ENCODE results near the gene OR6B3. TPM values are rescaled to one million over a fixed set of nuclear protein-coding genes. Genes with fewer than 3 reads are reported as not detected.

The OR6B3 gene
- total RNA-seq, 1 experiment from 2014 or later: not detected

GRCh38 chr2:240051697-240052096, 1.6 kb downstream of the OR6B3 start:
- no TSS peak for BruUV-seq (replicated peaks)
- no peaks in the 10 kb centered on the region for H3K4me1 ChIP-seq (ENCODE audit: insufficient read depth, low read length)
- no peak overlapping the region for H3K4me2 ChIP-seq (ENCODE audit: low read length)
- no peaks in the 10 kb centered on the region for H3K36me3 ChIP-seq (ENCODE audit: low read depth, low read length)
- peaks cover 99% of the 10 kb centered on the region for H3K27me3 ChIP-seq (ENCODE audit: low read length)
- TF ChIP-seq CTCF (conservative IDR thresholded peaks at IDR 0.05; ENCODE audit: low read depth, low read length): no peak
- TF ChIP-seq EZH2 (IDR thresholded peaks at IDR 0.05; ENCODE audit: low read length, unreplicated experiment): no peak
- no peak for TF ChIP-seq EZH2phosphoT487 (IDR thresholded peaks at IDR 0.05; ENCODE audit: borderline replicate concordance, low read length)
- intact Hi-C loops (cut with micrococcal nuclease): no loop called here
- H3K4me3 ChIP-seq (ENCODE audit: low read length): no peak overlapping the region
- no peak overlapping the region for H3K27ac ChIP-seq (ENCODE audit: low read length)
- no peaks in the 10 kb centered on the region for H3K79me2 ChIP-seq (ENCODE audit: low read length)
- no peaks in the 10 kb centered on the region for H3K9me2 ChIP-seq (replicated peaks; ENCODE audit: low read length)
- POLR2A ChIA-PET (ENCODE audit: unreplicated experiment): no interaction called here
- H3K9me3 ChIP-seq (ENCODE audit: low read length): no peaks in the 10 kb centered on the region
- no peak overlapping the region for H3K9ac ChIP-seq (ENCODE audit: low read length)
- no peaks in the 10 kb centered on the region for H3F3A ChIP-seq (ENCODE audit: low read length, unreplicated experiment)
- H4K20me1 ChIP-seq (ENCODE audit: low read length): no peaks in the 10 kb centered on the region
- CTCF ChIA-PET: no interaction called here
- DNase-seq (no peak), ATAC-seq (no peak)
- no peak overlapping the region for H2AFZ ChIP-seq (ENCODE audit: low read length)

- Histone ChIP-seq H3K4me3 (ENCODE audit: low read length) (no peak overlapping the region), H2AFZ (ENCODE audit: low read length) (no peak overlapping the region), H3K4me2 (ENCODE audit: low read length) (no peak overlapping the region), H3K9ac (ENCODE audit: low read length) (no peak overlapping the region), H3K27me3 (ENCODE audit: low read length) (peaks cover 90% of the 10 kb centered on the region), H3K4me1 (ENCODE audit: insufficient read depth, low read length) (no peaks in the 10 kb centered on the region), H4K20me1 (ENCODE audit: low read length) (no peaks in the 10 kb centered on the region), H3K27ac (ENCODE audit: low read length) (no peak overlapping the region), H3K36me3 (ENCODE audit: low read depth, low read length) (no peaks in the 10 kb centered on the region), H3K79me2 (ENCODE audit: low read length) (no peaks in the 10 kb centered on the region), H3K9me2 (replicated peaks; ENCODE audit: low read length) (no peaks in the 10 kb centered on the region), H3K9me3 (ENCODE audit: low read length) (no peaks in the 10 kb centered on the region), H3F3A (ENCODE audit: low read length, unreplicated experiment) (no peaks in the 10 kb centered on the region)
- TF ChIP-seq EZH2phosphoT487 (IDR thresholded peaks at IDR 0.05; ENCODE audit: borderline replicate concordance, low read length) (no peak), EZH2 (IDR thresholded peaks at IDR 0.05; ENCODE audit: low read length, unreplicated experiment) (no peak), CTCF (conservative IDR thresholded peaks at IDR 0.05; ENCODE audit: low read depth, low read length) (no peak)
- POLR2A ChIA-PET (ENCODE audit: unreplicated experiment): no interaction called here
- no TSS peak for BruUV-seq (replicated peaks)
- CTCF ChIA-PET: no interaction called here
- intact Hi-C loops (cut with micrococcal nuclease): no loop called here
- DNase-seq: no peak
- ATAC-seq: no peak
These were observed 3.0 kb downstream of the OR6B3 start for GRCh38 chr2:240050278-240050677.

GRCh38 chr2:240048237-240048636, 5.1 kb downstream of the OR6B3 start:
- no peak overlapping the region for H3K9ac ChIP-seq (ENCODE audit: low read length)
- no peaks in the 10 kb centered on the region for H4K20me1 ChIP-seq (ENCODE audit: low read length)
- H3K9me2 ChIP-seq (replicated peaks; ENCODE audit: low read length): no peaks in the 10 kb centered on the region
- no peak overlapping the region for H3K4me2 ChIP-seq (ENCODE audit: low read length)
- peaks cover 90% of the 10 kb centered on the region for H3K27me3 ChIP-seq (ENCODE audit: low read length)
- no peaks in the 10 kb centered on the region for H3K4me1 ChIP-seq (ENCODE audit: insufficient read depth, low read length)
- H3K79me2 ChIP-seq (ENCODE audit: low read length): no peaks in the 10 kb centered on the region
- no peaks in the 10 kb centered on the region for H3K36me3 ChIP-seq (ENCODE audit: low read depth, low read length)
- H3F3A ChIP-seq (ENCODE audit: low read length, unreplicated experiment): no peaks in the 10 kb centered on the region
- CTCF ChIA-PET: no interaction called here
- BruUV-seq (replicated peaks): no TSS peak
- ATAC-seq (no peak), DNase-seq (no peak)
- no peak for TF ChIP-seq EZH2phosphoT487 (IDR thresholded peaks at IDR 0.05; ENCODE audit: borderline replicate concordance, low read length)
- TF ChIP-seq EZH2 (IDR thresholded peaks at IDR 0.05; ENCODE audit: low read length, unreplicated experiment): no peak
- no peak for TF ChIP-seq CTCF (conservative IDR thresholded peaks at IDR 0.05; ENCODE audit: low read depth, low read length)
- H2AFZ ChIP-seq (ENCODE audit: low read length): no peak overlapping the region
- H3K27ac ChIP-seq (ENCODE audit: low read length): no peak overlapping the region
- no peak overlapping the region for H3K4me3 ChIP-seq (ENCODE audit: low read length)
- no peaks in the 10 kb centered on the region for H3K9me3 ChIP-seq (ENCODE audit: low read length)
- intact Hi-C loops (cut with micrococcal nuclease): no loop called here
- POLR2A ChIA-PET (ENCODE audit: unreplicated experiment): no interaction called here
